ENCODE measurements around the gene SMCO4.

GRCh38 chr11:93487032-93487483, 56.1 kb downstream of the SMCO4 start:
- no peak for TF ChIP-seq POLR2A (IDR thresholded peaks at IDR 0.05; ENCODE audit: low read length)
- TF ChIP-seq GATA1 (IDR thresholded peaks at IDR 0.05; ENCODE audit: low read depth, low read length): no peak

Data from erythroblast (primary cell).